ENCODE data around the gene ASXL3. TPM values are rescaled to one million over a fixed set of nuclear protein-coding genes. Genes with fewer than 3 reads are reported as not detected.

Gene ASXL3
- total and polyA plus RNA-seq, 4 donors, result 0.19 to 1.3 (median 0.39) TPM

- H3K9me3 ChIP-seq (ENCODE audit: control insufficient read depth in 4 of 4, low read length in 3 of 4), result no peaks in the 10 kb centered on the region
- no peaks in the 10 kb centered on the region for H3K36me3 ChIP-seq (ENCODE audit: control insufficient read depth in 4 of 4, insufficient read depth in 3 of 4, low read depth in 1 of 4, low read length in 3 of 4)
- peaks cover 0 to 11% (median 1%) of the 10 kb centered on the region in 4 donors for H3K4me1 ChIP-seq (ENCODE audit: control insufficient read depth in 4 of 4, insufficient read depth in 4 of 4, low read length in 3 of 4)
- H3K9ac ChIP-seq (ENCODE audit: low read depth in 1 of 2, low read length in 2 of 2), result no peak overlapping the region
- H3K27me3 ChIP-seq (ENCODE audit: control insufficient read depth in 4 of 4, insufficient read depth in 4 of 4, low read length in 3 of 4), result no peaks in the 10 kb centered on the region
- no peak for TF ChIP-seq GABPA (IDR thresholded peaks at IDR 0.05 in 1 of 2, conservative IDR thresholded peaks at IDR 0.05 in 1 of 2)
- no peak for TF ChIP-seq EGR1 (IDR thresholded peaks at IDR 0.05; ENCODE audit: low read depth in 2 of 2)
- TF ChIP-seq FOXA1 (IDR thresholded peaks at IDR 0.05), result no peak
- TF ChIP-seq TAF1 (conservative IDR thresholded peaks at IDR 0.05), result no peak
- TF ChIP-seq JUND (IDR thresholded peaks at IDR 0.05), result no peak
- no peak for TF ChIP-seq NR2F2 (IDR thresholded peaks at IDR 0.05)
- no peak for TF ChIP-seq YY1 (IDR thresholded peaks at IDR 0.05)
- TF ChIP-seq, protein P1, sequence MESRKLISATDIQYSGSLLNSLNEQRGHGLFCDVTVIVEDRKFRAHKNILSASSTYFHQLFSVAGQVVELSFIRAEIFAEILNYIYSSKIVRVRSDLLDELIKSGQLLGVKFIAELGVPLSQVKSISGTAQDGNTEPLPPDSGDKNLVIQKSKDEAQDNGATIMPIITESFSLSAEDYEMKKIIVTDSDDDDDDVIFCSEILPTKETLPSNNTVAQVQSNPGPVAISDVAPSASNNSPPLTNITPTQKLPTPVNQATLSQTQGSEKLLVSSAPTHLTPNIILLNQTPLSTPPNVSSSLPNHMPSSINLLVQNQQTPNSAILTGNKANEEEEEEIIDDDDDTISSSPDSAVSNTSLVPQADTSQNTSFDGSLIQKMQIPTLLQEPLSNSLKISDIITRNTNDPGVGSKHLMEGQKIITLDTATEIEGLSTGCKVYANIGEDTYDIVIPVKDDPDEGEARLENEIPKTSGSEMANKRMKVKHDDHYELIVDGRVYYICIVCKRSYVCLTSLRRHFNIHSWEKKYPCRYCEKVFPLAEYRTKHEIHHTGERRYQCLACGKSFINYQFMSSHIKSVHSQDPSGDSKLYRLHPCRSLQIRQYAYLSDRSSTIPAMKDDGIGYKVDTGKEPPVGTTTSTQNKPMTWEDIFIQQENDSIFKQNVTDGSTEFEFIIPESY (IDR thresholded peaks at IDR 0.05), result no peak
- no peak for TF ChIP-seq SP1 (IDR thresholded peaks at IDR 0.05)
- no peak for TF ChIP-seq HNF4A (conservative IDR thresholded peaks at IDR 0.05)
- TF ChIP-seq FOXA2 (IDR thresholded peaks at IDR 0.05), result no peak
- WGBS, result 94% methylated on average over 2 of the region's 2 CpGs
- no peak for DNase-seq (ENCODE audit: low spot score)
- no peak overlapping the region for H3K27ac ChIP-seq (ENCODE audit: low read depth in 1 of 2, low read length in 2 of 2)
- no peak overlapping the region for H3K4me3 ChIP-seq (ENCODE audit: low read depth in 1 of 3, low read length in 3 of 3)
Measured at GRCh38 chr18:33694593-33694992, 116.6 kb downstream of the ASXL3 start.

DNA sequence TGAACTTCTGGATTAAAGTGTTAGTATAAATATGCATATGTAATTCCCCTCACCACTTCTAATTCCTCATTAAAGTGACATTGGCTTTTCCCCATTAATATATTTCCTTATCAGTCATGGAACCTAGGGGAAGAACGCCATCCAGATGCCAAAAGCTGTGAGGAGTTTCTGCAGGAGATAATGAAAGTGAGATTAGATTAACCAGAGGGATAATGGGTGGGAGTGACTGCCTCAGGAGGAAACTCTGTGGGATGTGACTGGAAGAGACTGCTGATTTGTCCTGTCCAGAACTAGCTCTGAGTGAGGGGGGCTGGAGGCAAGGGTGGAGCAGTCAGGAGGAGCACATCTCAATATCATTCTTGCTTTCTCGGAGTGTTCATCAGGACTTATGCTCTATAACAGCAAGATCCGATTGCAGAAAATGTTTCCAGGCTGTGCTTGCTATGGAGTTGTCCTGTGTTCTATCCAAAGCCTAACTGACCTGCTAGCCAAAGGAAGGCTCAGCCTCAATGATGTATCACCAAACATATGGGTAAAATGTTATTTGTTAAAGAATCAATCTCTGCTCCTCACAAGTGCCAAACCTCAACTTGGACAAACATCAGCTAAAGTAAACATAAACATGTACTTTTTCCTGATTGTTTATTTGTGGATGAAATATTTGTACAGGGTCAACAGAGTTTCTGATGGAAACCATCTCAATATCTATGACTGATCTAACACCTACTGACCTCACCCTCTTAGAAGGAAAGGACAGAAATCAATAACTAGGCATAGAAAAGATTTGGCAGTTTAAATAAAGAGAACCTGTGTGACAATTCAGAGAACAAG, 118.5 kb downstream of the ASXL3 start:
- TF ChIP-seq HNF4A (conservative IDR thresholded peaks at IDR 0.05) (no peak), GABPA (IDR thresholded peaks at IDR 0.05 in 1 of 2, conservative IDR thresholded peaks at IDR 0.05 in 1 of 2) (no peak), CTCF (IDR thresholded peaks at IDR 0.05; ENCODE audit: low read depth, low read length, missing input control) (no peak), JUND (IDR thresholded peaks at IDR 0.05) (no peak), RXRA (IDR thresholded peaks at IDR 0.05) (no peak), FOXA1 (IDR thresholded peaks at IDR 0.05) (no peak), TAF1 (conservative IDR thresholded peaks at IDR 0.05) (no peak), RAD21 (IDR thresholded peaks at IDR 0.05) (no peak), FOXA2 (IDR thresholded peaks at IDR 0.05) (no peak), YY1 (IDR thresholded peaks at IDR 0.05) (no peak), NR2F2 (IDR thresholded peaks at IDR 0.05) (no peak), SP1 (IDR thresholded peaks at IDR 0.05) (no peak), ATF3 (IDR thresholded peaks at IDR 0.05) (no peak), HNF4G (IDR thresholded peaks at IDR 0.05) (no peak), EGR1 (IDR thresholded peaks at IDR 0.05; ENCODE audit: low read depth in 2 of 2) (no peak), MAX (IDR thresholded peaks at IDR 0.05) (no peak)
- TF ChIP-seq, protein P2, sequence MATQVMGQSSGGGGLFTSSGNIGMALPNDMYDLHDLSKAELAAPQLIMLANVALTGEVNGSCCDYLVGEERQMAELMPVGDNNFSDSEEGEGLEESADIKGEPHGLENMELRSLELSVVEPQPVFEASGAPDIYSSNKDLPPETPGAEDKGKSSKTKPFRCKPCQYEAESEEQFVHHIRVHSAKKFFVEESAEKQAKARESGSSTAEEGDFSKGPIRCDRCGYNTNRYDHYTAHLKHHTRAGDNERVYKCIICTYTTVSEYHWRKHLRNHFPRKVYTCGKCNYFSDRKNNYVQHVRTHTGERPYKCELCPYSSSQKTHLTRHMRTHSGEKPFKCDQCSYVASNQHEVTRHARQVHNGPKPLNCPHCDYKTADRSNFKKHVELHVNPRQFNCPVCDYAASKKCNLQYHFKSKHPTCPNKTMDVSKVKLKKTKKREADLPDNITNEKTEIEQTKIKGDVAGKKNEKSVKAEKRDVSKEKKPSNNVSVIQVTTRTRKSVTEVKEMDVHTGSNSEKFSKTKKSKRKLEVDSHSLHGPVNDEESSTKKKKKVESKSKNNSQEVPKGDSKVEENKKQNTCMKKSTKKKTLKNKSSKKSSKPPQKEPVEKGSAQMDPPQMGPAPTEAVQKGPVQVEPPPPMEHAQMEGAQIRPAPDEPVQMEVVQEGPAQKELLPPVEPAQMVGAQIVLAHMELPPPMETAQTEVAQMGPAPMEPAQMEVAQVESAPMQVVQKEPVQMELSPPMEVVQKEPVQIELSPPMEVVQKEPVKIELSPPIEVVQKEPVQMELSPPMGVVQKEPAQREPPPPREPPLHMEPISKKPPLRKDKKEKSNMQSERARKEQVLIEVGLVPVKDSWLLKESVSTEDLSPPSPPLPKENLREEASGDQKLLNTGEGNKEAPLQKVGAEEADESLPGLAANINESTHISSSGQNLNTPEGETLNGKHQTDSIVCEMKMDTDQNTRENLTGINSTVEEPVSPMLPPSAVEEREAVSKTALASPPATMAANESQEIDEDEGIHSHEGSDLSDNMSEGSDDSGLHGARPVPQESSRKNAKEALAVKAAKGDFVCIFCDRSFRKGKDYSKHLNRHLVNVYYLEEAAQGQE (IDR thresholded peaks at IDR 0.05), result no peak
- TF ChIP-seq, protein P1 (IDR thresholded peaks at IDR 0.05), result no peak
- no peak overlapping the region for H3K27ac ChIP-seq (ENCODE audit: low read depth in 1 of 2, low read length in 2 of 2)
- no peaks in the 10 kb centered on the region for H3K27me3 ChIP-seq (ENCODE audit: control insufficient read depth in 4 of 4, insufficient read depth in 4 of 4, low read length in 3 of 4)
- no peaks in the 10 kb centered on the region for H3K36me3 ChIP-seq (ENCODE audit: control insufficient read depth in 4 of 4, insufficient read depth in 3 of 4, low read depth in 1 of 4, low read length in 3 of 4)
- WGBS, result 51% methylated on average over 3 of the region's 3 CpGs
- no peak for DNase-seq (ENCODE audit: low spot score)
- H3K4me1 ChIP-seq (ENCODE audit: control insufficient read depth in 4 of 4, insufficient read depth in 4 of 4, low read length in 3 of 4), result peaks cover 0 to 11% (median 1%) of the 10 kb centered on the region in 4 donors
- H3K9ac ChIP-seq (ENCODE audit: low read depth in 1 of 2, low read length in 2 of 2), result no peak overlapping the region
- no peak overlapping the region for H3K4me3 ChIP-seq (ENCODE audit: low read depth in 1 of 3, low read length in 3 of 3)
- H3K9me3 ChIP-seq (ENCODE audit: control insufficient read depth in 4 of 4, low read length in 3 of 4), result no peaks in the 10 kb centered on the region

Data from liver (tissue), 9 donors.